Neural cell (in vitro differentiated cells): Measurements from ENCODE around the gene IFRD1.

Source experiments
- CTCF ChIP-seq: fragments of 450-650 bp; IDR thresholded peaks from 2 replicates; pipeline ENCODE4 v1.5.1; 2014; ENCODE audit warnings: antibody characterized with exemption, mild to moderate bottlenecking, moderate library complexity; ENCODE audit not compliant: poor library complexity, severe bottlenecking
- EZH2 ChIP-seq: fragments of 200-600, 300-800 bp; shearing (Covaris generic), sonication (generic); IDR thresholded peaks from 2 replicates; pipeline ENCODE4 v1.6.1; 2014; ENCODE audit warnings: antibody characterized with exemption, low read length, borderline replicate concordance, mild to moderate bottlenecking; ENCODE audit not compliant: insufficient read depth, poor library complexity, severe bottlenecking

- TF ChIP-seq CTCF, result no peak
- TF ChIP-seq EZH2, result no peak
Observed at GRCh38 chr7:112442210-112442609, 8.1 kb upstream of the IFRD1 start.
